ENCODE data around the gene UGCG. TPM values are rescaled to one million over a fixed set of nuclear protein-coding genes. Genes with fewer than 3 reads are reported as not detected.

The UGCG gene
- total RNA-seq, 1 experiment from 2014 or later, result 88.7 TPM

GRCh38 chr9:111978616-111979015 lies 82.0 kb downstream of the UGCG start:
- peaks cover 12% of the 10 kb centered on the region for H3K4me1 ChIP-seq (replicated peaks; ENCODE audit: insufficient read depth)
- H3K9me3 ChIP-seq (ENCODE audit: insufficient read depth, low read depth), result no peaks in the 10 kb centered on the region; the same call in 1 of the 2 replicates
- DNase-seq, result no peak
- H3F3A ChIP-seq (ENCODE audit: insufficient read depth, low read depth), result peaks cover 9% of the 10 kb centered on the region; the same call in 1 of the 2 replicates
- no peak overlapping the region for H3K27ac ChIP-seq
- no peak overlapping the region for H2AFZ ChIP-seq
- ChIA-PET CTCF (no interaction called here), POLR2A (ENCODE audit: unreplicated experiment) (no interaction called here)
- no peaks in the 10 kb centered on the region for H3K27me3 ChIP-seq (ENCODE audit: insufficient read depth, low read depth)
- H3K79me2 ChIP-seq (ENCODE audit: low read depth), result no peaks in the 10 kb centered on the region
- no peak overlapping the region for H3K4me2 ChIP-seq
- BruUV-seq (replicated peaks), result no TSS peak
- H4K20me1 ChIP-seq (ENCODE audit: insufficient read depth), result no peaks in the 10 kb centered on the region
- H3K36me3 ChIP-seq (ENCODE audit: low read depth), result no peaks in the 10 kb centered on the region
- intact Hi-C loops (cut with micrococcal nuclease; ENCODE audit: unreplicated experiment), result no loop called here
- H3K4me3 ChIP-seq, result no peak overlapping the region
- no peak for TF ChIP-seq EZH2 (IDR thresholded peaks at IDR 0.05; ENCODE audit: low read depth)
- no peak for TF ChIP-seq CTCF (conservative IDR thresholded peaks at IDR 0.05)
- H3K9me2 ChIP-seq (ENCODE audit: insufficient read depth), result no peaks in the 10 kb centered on the region

GRCh38 chr9:111979561-111979960 lies 82.9 kb downstream of the UGCG start:
- H3K4me1 ChIP-seq (replicated peaks; ENCODE audit: insufficient read depth), result peaks cover 4% of the 10 kb centered on the region
- H3K36me3 ChIP-seq (ENCODE audit: low read depth), result no peaks in the 10 kb centered on the region
- no peaks in the 10 kb centered on the region for H3K79me2 ChIP-seq (ENCODE audit: low read depth)
- no peak overlapping the region for H2AFZ ChIP-seq
- no peaks in the 10 kb centered on the region for H4K20me1 ChIP-seq (ENCODE audit: insufficient read depth)
- CTCF ChIA-PET, result no interaction called here
- TF ChIP-seq EZH2 (IDR thresholded peaks at IDR 0.05; ENCODE audit: low read depth) (no peak), CTCF (conservative IDR thresholded peaks at IDR 0.05) (no peak)
- no peaks in the 10 kb centered on the region for H3K9me2 ChIP-seq (ENCODE audit: insufficient read depth)
- POLR2A ChIA-PET (ENCODE audit: unreplicated experiment), result no interaction called here
- no peaks in the 10 kb centered on the region for H3K9me3 ChIP-seq (ENCODE audit: insufficient read depth, low read depth)
- H3K4me2 ChIP-seq, result no peak overlapping the region
- H3K27ac ChIP-seq, result no peak overlapping the region
- no TSS peak for BruUV-seq (replicated peaks)
- H3K27me3 ChIP-seq (ENCODE audit: insufficient read depth, low read depth), result no peaks in the 10 kb centered on the region
- no peak for DNase-seq
- H3K4me3 ChIP-seq, result no peak overlapping the region
- intact Hi-C loops (cut with micrococcal nuclease; ENCODE audit: unreplicated experiment), result no loop called here
- H3F3A ChIP-seq (ENCODE audit: insufficient read depth, low read depth), result 0 out of 2 replicates have a peak, but pooled peaks cover 4% of the 10 kb centered on the region

- no peaks in the 10 kb centered on the region for H3K9me3 ChIP-seq (ENCODE audit: insufficient read depth, low read depth)
- no peak overlapping the region for H3K4me3 ChIP-seq
- no peak for TF ChIP-seq EZH2 (IDR thresholded peaks at IDR 0.05; ENCODE audit: low read depth)
- TF ChIP-seq CTCF (conservative IDR thresholded peaks at IDR 0.05), result no peak
- intact Hi-C loops (cut with micrococcal nuclease; ENCODE audit: unreplicated experiment), result no loop called here
- H2AFZ ChIP-seq, result no peak overlapping the region
- no peaks in the 10 kb centered on the region for H3K79me2 ChIP-seq (ENCODE audit: low read depth)
- CTCF ChIA-PET, result no interaction called here
- no peaks in the 10 kb centered on the region for H3K36me3 ChIP-seq (ENCODE audit: low read depth)
- BruUV-seq (replicated peaks), result no TSS peak
- no peak for DNase-seq
- H3K4me2 ChIP-seq, result no peak overlapping the region
- POLR2A ChIA-PET (ENCODE audit: unreplicated experiment), result no interaction called here
- no peaks in the 10 kb centered on the region for H3F3A ChIP-seq (ENCODE audit: insufficient read depth, low read depth)
- no peaks in the 10 kb centered on the region for H3K27me3 ChIP-seq (ENCODE audit: insufficient read depth, low read depth)
- no peaks in the 10 kb centered on the region for H4K20me1 ChIP-seq (ENCODE audit: insufficient read depth)
- H3K4me1 ChIP-seq (replicated peaks; ENCODE audit: insufficient read depth), result no peaks in the 10 kb centered on the region
- H3K27ac ChIP-seq, result no peak overlapping the region
- no peaks in the 10 kb centered on the region for H3K9me2 ChIP-seq (ENCODE audit: insufficient read depth)
These were observed 83.8 kb downstream of the UGCG start for GRCh38 chr9:111980398-111980797.

All from PC-9 (cell line).